GM21390 (cell line): ENCODE measurements around the gene MAIP1.

Experiments
- ATAC-seq: cut with Tn5 transposase; IDR thresholded peaks from one replicate; pipeline ENCODE4 v1.9.1; 2021; ENCODE audit not compliant: unreplicated experiment

MAIP1 gene

DNA sequence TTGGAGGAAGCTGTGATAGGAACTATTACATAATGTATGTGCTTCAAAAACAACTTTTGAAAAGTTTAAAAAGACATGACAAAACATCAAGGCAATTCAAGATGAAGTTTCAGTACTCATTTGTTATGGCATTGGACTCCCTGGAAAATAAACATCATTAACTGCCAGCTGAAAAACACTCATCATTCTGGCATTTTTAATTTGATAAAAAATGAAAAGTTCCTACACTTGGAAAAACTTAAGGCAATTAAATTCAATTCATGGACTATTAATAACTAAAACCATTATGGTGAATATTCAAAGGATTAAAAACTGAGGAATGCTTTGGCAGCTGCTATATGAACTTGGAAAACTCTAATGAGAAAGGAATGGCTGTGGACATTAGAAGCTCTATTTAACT lies 8.5 kb upstream of the MAIP1 start:
- no peak for ATAC-seq

- no peak for ATAC-seq
These were observed 5.0 kb upstream of the MAIP1 start for GRCh38 chr2:199950396-199950795.

- ATAC-seq: no peak
These were observed 4.4 kb upstream of the MAIP1 start for GRCh38 chr2:199951023-199951422.

- ATAC-seq: peak; percentile 47
These were observed 409 bp upstream of the MAIP1 start for GRCh38 chr2:199955007-199955338.

DNA sequence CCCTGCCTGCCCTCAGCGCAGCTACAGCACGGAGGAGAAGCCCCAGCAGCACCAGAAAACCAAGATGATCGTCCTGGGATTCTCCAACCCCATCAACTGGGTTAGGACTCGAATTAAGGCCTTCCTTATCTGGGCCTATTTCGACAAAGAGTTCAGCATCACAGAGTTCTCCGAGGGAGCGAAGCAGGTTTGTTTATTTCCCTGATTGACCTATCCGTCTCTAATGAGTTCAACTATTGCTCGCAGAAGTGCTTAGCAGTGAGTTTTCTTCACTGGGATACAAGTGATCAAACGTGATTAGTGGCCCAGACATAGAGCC lies 639 bp downstream of the MAIP1 start:
- ATAC-seq: no peak

- no peak for ATAC-seq
These were observed 2.6 kb downstream of the MAIP1 start for GRCh38 chr2:199958014-199958413.

- ATAC-seq: peak; percentile 46
These were observed 6.8 kb downstream of the MAIP1 start for GRCh38 chr2:199962203-199962602.

- no peak for ATAC-seq
These were observed 11.0 kb downstream of the MAIP1 start for GRCh38 chr2:199966405-199966804.

DNA sequence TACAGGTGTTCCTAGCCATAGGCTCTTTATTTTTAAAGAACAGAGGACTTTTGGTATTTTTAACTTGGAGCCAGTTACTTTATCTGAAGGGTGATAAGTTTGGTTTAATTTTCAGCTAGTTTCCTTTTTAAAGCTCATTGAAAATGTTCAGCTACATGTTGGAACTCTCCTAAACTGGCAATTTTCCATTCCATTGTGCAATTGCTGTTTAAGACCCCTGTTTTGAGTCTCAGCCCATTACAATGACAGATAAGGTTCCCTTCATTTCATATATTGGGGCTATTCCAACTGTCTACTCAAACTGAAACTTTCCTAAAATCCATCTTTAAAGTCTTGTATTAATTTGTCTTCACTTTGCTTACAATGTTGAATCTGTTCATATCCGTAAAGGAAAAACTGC lies 11.6 kb downstream of the MAIP1 start:
- ATAC-seq: no peak

DNA sequence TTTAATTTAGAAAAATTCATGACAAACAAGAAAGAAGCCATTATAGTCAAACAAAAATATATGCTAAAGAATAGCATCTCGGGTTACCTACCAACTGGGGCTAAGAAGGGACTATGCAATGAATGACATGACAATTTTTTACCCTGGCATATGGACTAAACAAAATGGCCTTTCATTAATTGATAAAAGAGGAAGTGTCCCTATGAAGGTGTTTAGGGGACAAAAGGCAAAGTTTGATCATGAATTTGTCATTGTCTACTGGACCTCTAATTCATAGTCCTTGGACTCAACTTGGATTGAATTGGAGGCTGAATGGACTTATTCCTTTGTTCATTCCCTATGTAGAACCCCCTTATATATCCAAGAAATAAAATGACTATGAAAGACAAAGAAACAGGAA lies 12.7 kb downstream of the MAIP1 start:
- ATAC-seq: no peak

DNA sequence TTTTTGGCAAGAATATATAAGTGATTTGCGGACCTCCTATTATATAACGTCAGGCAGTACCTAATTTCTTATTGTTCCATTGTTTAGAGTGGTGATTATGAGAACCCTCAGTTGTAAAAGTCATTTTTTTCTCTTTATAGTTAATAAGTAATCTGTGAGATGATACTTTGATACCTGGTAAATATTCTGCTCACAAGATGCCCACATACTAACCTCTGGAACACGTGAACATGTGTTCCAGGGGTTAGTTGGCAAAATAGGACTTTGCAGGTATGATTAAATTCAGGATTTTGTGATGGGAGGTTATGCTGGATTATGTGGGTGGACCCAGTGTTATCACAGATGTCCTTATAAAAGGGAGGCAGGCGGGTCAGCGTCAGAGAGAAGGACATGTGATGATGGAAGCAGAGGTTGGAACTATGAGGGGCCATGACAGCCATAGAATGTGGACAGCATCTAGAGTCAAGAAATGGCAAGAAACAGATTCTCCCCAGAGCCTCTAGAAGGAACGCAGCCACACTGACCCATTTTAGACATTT lies 16.8 kb downstream of the MAIP1 start:
- no peak for ATAC-seq

DNA sequence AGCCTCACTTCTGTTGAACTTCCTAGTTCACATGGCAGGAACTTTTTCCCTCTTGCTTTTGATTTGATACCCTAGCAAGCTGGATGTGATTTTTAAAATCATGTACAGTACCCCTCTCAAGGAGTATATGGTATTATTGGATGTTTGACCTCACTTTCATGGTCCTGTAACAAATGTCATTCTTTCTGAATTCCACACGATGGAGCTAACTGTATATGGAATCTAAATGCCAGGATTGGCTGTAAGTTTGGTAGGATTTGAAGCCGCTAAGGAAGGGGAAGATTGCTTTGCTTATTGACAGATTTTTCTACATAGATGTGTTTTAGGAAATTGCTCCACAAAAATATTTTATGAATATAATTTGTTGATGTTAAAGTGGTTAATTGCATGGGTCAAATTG lies 18.3 kb downstream of the MAIP1 start:
- ATAC-seq: no peak

GRCh38 chr2:199975273-199975895 lies 20.0 kb downstream of the MAIP1 start:
- ATAC-seq: no peak

- ATAC-seq: peak; percentile 69
These were observed 22.6 kb downstream of the MAIP1 start for GRCh38 chr2:199977984-199978415.

- no peak for ATAC-seq
These were observed 24.0 kb downstream of the MAIP1 start for GRCh38 chr2:199979398-199979797.

DNA sequence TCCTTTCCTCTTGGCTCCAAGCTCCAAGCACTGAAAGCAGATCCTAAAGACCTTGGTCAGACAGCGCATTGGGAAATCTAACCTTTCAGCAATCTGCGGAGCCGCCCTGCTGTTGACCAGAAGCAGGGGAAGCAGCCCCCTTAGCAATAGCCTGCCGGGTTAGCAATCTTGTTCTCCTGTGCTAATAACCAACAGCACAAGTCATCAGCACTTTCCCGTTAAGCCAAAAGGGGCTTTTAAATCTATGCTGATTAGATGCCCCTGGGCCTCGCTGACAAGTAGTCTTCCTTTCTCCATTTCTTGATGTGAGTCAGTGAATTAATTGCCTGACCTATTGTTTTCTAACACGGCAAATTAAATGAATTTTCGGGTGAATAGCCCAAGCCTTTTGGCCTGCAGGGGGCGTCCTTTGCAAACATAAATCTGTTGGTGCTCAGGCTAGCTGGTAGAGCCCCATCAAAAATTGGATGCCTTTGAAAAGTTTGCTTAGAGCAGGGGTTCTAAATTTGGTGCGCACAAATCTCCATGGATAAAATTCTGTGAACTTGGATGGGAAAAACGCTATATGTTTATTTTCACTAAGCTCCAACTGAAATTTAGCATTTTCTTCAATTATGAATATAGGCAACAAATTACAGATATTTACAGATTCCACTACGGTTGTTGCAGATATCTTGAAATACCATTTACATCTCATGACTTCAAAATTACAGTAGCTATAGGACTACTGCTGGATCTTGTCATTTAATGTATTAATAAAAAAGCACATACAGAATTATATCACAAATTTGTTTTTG lies 24.6 kb downstream of the MAIP1 start:
- ATAC-seq: no peak

DNA sequence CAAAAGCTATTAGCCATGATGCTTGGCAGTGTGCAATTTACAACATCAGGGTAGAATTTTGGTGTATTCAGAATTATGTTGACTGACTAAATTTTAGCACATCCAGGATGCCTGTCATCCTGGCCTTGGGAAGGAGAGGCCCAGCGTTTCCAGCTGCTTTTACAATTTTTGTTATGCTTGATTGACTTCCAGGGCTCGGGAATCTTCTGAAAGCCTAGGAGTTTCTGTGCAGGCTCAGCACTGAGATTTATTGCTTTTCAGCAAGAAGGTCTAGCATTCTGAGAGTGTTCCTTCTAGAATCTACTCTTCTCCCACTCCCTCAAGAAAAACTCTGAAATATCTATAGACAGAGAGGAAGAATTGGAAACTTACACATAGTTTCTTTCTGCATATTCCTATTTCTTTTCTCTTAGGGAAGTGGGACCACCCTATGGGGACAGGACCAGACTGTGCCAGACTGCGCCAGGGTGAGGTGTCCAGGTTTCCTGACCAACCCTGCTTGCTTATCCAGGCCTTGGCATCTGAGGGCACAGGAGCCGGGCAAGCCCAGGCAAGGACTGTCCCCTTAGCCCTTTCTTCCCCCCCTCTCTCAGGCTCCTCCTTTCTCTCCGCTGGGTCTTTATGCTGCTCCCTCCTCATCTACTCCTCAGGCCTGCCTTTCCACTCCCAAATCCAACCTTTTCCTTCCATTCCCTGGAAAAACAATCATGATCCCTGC lies 26.9 kb downstream of the MAIP1 start:
- no peak for ATAC-seq

- ATAC-seq: no peak
These were observed 28.2 kb downstream of the MAIP1 start for GRCh38 chr2:199983534-199983933.

DNA sequence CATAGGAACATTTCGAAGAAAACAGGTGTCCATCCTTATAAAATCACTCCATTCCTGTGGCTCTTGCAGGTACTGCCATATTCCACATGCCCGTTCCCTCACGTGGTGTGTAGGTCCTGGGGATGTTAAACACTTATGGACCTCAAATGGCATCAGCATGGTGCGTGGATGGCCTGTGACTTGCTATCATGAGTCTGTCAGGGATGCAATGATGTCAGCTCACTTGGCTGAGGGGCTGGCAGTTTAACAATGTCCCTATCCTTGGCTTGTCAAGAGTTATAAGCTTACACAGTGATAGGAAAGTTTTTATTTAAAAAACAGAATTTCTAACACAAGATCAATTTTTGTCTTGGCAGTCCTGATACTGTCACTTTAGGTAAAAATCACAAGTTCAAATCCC lies 28.8 kb downstream of the MAIP1 start:
- ATAC-seq: no peak

GRCh38 chr2:199984755-199985154 lies 29.4 kb downstream of the MAIP1 start:
- no peak for ATAC-seq

GRCh38 chr2:199985625-199986207 lies 30.3 kb downstream of the MAIP1 start:
- ATAC-seq: peak; percentile 82

DNA sequence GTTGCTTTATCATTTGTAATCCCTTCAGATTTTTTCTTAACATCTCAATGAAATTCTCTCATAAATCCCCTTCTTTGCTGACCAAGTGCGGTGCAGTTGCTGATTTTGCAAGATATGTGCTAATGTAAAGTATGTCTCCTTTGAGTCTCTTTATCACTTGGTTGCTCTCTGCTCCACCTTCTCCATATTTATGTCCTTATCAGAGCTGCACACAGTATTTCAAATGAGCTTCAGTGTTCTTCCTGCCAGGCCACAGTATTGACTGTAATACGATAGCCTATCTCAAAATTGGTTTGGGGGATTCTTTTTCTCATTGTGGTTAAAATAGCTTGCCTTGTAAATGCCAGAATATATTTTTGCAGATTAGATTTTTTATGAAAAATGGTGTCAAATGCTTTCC lies 32.2 kb downstream of the MAIP1 start:
- ATAC-seq: no peak
